ENCODE data around the gene SMYD3.

The SMYD3 gene

GRCh38 chr1:245867738-245868137 is 639.3 kb downstream of the SMYD3 start:
- DNase-seq: no peak
- Histone ChIP-seq H3K36me3 (replicated peaks) (no peaks in the 10 kb centered on the region), H3K27ac (no peak overlapping the region), H3K4me3 (ENCODE audit: low read depth, low read length) (no peak overlapping the region), H3K27me3 (replicated peaks) (no peaks in the 10 kb centered on the region)
- TF ChIP-seq, protein P1, sequence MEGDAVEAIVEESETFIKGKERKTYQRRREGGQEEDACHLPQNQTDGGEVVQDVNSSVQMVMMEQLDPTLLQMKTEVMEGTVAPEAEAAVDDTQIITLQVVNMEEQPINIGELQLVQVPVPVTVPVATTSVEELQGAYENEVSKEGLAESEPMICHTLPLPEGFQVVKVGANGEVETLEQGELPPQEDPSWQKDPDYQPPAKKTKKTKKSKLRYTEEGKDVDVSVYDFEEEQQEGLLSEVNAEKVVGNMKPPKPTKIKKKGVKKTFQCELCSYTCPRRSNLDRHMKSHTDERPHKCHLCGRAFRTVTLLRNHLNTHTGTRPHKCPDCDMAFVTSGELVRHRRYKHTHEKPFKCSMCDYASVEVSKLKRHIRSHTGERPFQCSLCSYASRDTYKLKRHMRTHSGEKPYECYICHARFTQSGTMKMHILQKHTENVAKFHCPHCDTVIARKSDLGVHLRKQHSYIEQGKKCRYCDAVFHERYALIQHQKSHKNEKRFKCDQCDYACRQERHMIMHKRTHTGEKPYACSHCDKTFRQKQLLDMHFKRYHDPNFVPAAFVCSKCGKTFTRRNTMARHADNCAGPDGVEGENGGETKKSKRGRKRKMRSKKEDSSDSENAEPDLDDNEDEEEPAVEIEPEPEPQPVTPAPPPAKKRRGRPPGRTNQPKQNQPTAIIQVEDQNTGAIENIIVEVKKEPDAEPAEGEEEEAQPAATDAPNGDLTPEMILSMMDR (IDR thresholded peaks at IDR 0.05; ENCODE audit: low read depth, low read length, missing control alignments): no peak
- in situ Hi-C loops (cut with HindIII; ENCODE audit: low pct_ligation_motif_present, low sequenced_read_pairs): no loop called here

GRCh38 chr1:245864872-245865271 is 642.2 kb downstream of the SMYD3 start:
- no peak overlapping the region for H3K27ac ChIP-seq
- TF ChIP-seq, protein P1 (IDR thresholded peaks at IDR 0.05; ENCODE audit: low read depth, low read length, missing control alignments): no peak
- DNase-seq: no peak
- H3K36me3 ChIP-seq (replicated peaks): no peaks in the 10 kb centered on the region
- in situ Hi-C loops (cut with HindIII; ENCODE audit: low pct_ligation_motif_present, low sequenced_read_pairs): no loop called here
- H3K27me3 ChIP-seq (replicated peaks): no peaks in the 10 kb centered on the region
- H3K4me3 ChIP-seq (ENCODE audit: low read depth, low read length): no peak overlapping the region

DNA sequence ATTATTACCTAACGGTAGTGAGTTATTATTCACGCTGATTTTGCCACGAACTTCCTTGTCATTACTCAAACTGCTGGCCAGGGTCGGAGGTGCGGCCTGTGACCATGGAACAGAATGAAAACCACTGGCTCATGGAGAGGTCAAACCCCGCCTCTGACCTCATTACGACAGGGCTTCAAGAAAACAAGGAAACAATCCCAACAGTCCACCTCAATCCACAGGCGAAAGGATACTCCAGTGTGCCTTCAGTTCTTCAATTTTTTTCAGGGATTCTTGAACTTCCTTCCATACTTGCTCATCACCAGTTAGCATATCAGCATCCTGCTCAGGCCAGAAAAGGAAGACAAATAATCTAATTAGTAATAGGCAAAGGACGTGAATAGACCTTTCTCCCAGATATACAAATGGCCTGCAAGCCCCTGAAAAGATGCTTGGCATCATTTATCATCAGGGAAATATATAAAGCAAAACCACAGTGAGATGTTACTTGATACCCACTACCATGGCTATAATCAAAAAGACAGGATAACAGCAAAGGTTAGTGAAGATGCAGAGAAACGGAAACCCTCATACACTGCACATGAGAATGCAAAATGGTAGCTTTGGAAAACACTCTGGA is 643.4 kb downstream of the SMYD3 start:
- Histone ChIP-seq H3K4me3 (ENCODE audit: low read depth, low read length) (no peak overlapping the region), H3K36me3 (replicated peaks) (no peaks in the 10 kb centered on the region), H3K27ac (no peak overlapping the region), H3K27me3 (replicated peaks) (no peaks in the 10 kb centered on the region)
- in situ Hi-C loops (cut with HindIII; ENCODE audit: low pct_ligation_motif_present, low sequenced_read_pairs): no loop called here
- no peak for DNase-seq
- TF ChIP-seq, protein P1 (IDR thresholded peaks at IDR 0.05; ENCODE audit: low read depth, low read length, missing control alignments): no peak

DNA sequence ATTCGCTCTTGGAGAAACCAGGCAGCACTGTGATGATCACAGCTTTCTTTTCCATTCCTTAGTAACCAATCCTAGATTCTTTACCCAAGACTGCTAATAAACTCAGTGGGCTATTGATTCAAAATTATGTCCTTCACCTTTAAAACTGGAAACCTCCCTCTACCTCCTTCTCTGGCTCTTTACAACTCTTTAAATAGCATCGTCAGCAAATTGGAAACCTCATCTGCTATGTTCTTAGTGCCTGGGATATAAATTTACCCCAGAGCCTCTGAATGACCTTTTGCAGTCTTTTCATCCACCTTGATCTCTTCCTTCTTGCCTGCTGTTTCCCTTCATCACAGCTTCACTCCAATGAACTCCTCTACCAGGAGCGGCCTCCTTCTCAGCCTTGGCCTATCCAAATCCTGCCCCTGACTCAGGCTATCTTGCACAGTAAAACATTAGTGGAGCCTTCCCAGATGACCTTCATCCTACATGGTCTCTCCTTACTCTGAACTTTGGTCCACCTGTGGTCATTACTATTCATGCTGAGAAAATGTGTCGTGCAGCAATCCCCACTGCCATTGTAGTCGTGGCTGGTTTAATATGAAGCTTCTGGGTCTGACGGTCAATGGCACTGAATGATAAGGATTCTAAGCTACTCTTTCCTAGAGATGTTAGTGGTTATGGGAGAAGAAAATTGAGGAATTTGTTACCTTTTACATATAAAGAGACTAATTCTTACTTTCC is 644.1 kb downstream of the SMYD3 start:
- Histone ChIP-seq H3K27me3 (replicated peaks) (no peaks in the 10 kb centered on the region), H3K27ac (no peak overlapping the region), H3K36me3 (replicated peaks) (no peaks in the 10 kb centered on the region), H3K4me3 (ENCODE audit: low read depth, low read length) (no peak overlapping the region)
- TF ChIP-seq, protein P1 (IDR thresholded peaks at IDR 0.05; ENCODE audit: low read depth, low read length, missing control alignments): no peak
- in situ Hi-C loops (cut with HindIII; ENCODE audit: low pct_ligation_motif_present, low sequenced_read_pairs): no loop called here
- no peak for DNase-seq

- Histone ChIP-seq H3K4me3 (ENCODE audit: low read depth, low read length) (no peak overlapping the region), H3K36me3 (replicated peaks) (no peaks in the 10 kb centered on the region), H3K27me3 (replicated peaks) (no peaks in the 10 kb centered on the region), H3K27ac (peak overlapping the region; percentile 51)
- in situ Hi-C loops (cut with HindIII; ENCODE audit: low pct_ligation_motif_present, low sequenced_read_pairs): no loop called here
- TF ChIP-seq, protein P1 (IDR thresholded peaks at IDR 0.05; ENCODE audit: low read depth, low read length, missing control alignments): no peak
- peak; percentile 70 for DNase-seq
These were observed 646.2 kb downstream of the SMYD3 start for GRCh38 chr1:245860657-245861544.
